Tibial nerve (tissue), 4 donors: ENCODE data around the gene SLC10A3. TPM values are rescaled to one million over a fixed set of nuclear protein-coding genes. Genes with fewer than 3 reads are reported as not detected.

Experiments
- DNase-seq, 2 donors: peaks; one replicate each; pipeline ENCODE4 v3.0.0-alpha.2; 2019; ENCODE audit warnings: low spot score in 2 of 2
- H3K27ac ChIP-seq, 4 donors: fragments of 200-600 bp; sonication (generic) in 3 of 4; one replicate each; pipeline ENCODE4 v1.5.1; 2017 to 2019; ENCODE audit warnings: mild to moderate bottlenecking in 1 of 4
- H3K27me3 ChIP-seq, 2 donors: fragments of 200-600 bp; sonication (generic) in 1 of 2; one replicate each; pipeline versions ENCODE4 v1.5.1 to v1.6.0; 2017 to 2019
- H3K36me3 ChIP-seq, 3 donors: fragments of 200-600 bp; sonication (generic); one replicate each; pipeline ENCODE4 v1.5.1; 2018 to 2019
- H3K4me1 ChIP-seq, 4 donors: fragments of 200-600 bp; sonication (generic) in 3 of 4; one replicate each; pipeline ENCODE4 v1.5.1; 2017 to 2019
- H3K4me3 ChIP-seq, 4 donors: fragments of 200-600 bp; sonication (generic) in 3 of 4; one replicate each; pipeline ENCODE4 v1.5.1; 2017 to 2019; ENCODE audit warnings: mild to moderate bottlenecking in 1 of 4, moderate library complexity in 1 of 4
- H3K9me3 ChIP-seq, 4 donors: fragments of 200-600 bp; sonication (generic) in 3 of 4; one replicate each; pipeline ENCODE4 v1.5.1; 2017 to 2019
- EP300 ChIP-seq, 2 donors: sonication (generic); formaldehyde crosslinking; IDR thresholded peaks; one replicate each; pipeline ENCODE4 v1.6.1; 2017; ENCODE audit warnings: antibody characterized with exemption in 2 of 2, mild to moderate bottlenecking in 1 of 2
- POLR2A ChIP-seq, 2 donors: fragments of 450-650 bp; IDR thresholded peaks; one replicate each; pipeline ENCODE4 v1.6.1; 2017; ENCODE audit warnings: antibody characterized with exemption in 2 of 2, mild to moderate bottlenecking in 2 of 2, moderate library complexity in 2 of 2
- WGBS, 2 donors: methylation state at CpG; one replicate each; pipeline ENCODE4 v1.1.5; 2018; 5-methylcytosine and 5-hydroxymethylcytosine counted together
- total RNA-seq, 4 donors: library from RNA; depleted of rRNA; stranded (reverse); fragments of >200 nt; gene quantifications; one replicate each; pipeline ENCODE4 v1.1.0, GENCODE V29; 2016
- TF ChIP-seq, protein P1 (sequence below), 5 experiments: fragments of 200-600 bp in 3 of 5; fragments of 450-650 bp in 2 of 5; sonication (generic) in 3 of 5; IDR thresholded peaks; one replicate each; pipeline ENCODE4 v1.5.1; 2016 to 2019; ENCODE audit warnings: antibody characterized with exemption in 5 of 5, mild to moderate bottlenecking in 3 of 5, moderate library complexity in 2 of 5

Gene SLC10A3
- total RNA-seq, 4 donors from 2014 or later = 17.8 to 40.6 (median 27.0) TPM

DNA sequence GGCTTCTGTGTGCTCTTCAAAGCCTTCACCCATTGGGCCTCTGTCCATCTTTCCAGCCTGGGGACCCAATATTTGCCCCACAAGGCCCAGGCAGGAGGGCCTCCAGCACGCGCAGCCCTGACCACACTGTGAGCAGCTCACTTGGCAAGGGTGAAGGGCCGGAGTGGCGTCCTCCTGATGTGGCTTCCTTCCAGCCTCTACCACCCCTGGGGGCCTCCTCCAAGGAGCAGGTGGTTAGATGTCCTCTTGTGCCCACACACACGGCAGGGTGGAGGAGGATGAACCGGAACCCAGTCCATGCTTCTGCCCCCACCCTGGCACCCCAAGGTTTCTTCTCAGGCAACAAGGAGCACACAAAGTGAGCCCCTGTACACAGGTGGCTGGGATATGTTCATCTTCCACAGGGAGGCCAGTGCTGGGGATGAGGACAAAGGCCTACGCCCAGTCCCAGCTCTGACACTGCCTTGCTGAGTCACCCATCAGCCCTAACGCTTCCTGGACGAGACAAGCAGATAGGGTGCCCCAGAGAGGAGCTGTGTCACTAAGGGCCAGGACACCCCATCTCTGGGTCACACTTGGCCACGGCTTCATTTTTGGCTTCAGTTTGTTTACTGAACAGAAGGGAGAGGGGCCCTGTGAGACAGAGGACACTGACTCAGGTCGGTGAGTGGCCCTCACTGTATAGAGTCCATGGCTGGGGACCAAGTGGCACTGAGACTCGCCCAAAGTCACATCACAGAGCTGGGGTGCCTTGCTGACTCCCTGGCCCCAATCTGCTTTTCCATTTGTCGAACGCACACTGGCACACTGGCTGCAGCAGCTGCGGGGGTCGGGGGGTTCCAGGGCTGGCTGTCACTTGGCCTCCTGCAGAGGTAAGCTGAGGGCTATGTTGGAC, 5.9 kb downstream of the SLC10A3 start:
- Histone ChIP-seq H3K36me3 (peaks cover 0 to 26% (median 0%) of the 10 kb centered on the region in 3 donors), H3K4me1 (peaks cover 0 to 40% (median 8%) of the 10 kb centered on the region in 4 donors), H3K4me3 (no peak overlapping the region), H3K27me3 (no peaks in the 10 kb centered on the region), H3K27ac (peak overlapping the region in 2 of 4 donors; percentile 20 to 67), H3K9me3 (no peaks in the 10 kb centered on the region)
- 82 to 83% methylated on average over 4 to 16 of the region's 16 CpGs for WGBS, 2 donors
- no peak for TF ChIP-seq POLR2A (IDR thresholded peaks at IDR 0.05)
- TF ChIP-seq EP300 (IDR thresholded peaks at IDR 0.05) = no peak
- TF ChIP-seq, protein P1, sequence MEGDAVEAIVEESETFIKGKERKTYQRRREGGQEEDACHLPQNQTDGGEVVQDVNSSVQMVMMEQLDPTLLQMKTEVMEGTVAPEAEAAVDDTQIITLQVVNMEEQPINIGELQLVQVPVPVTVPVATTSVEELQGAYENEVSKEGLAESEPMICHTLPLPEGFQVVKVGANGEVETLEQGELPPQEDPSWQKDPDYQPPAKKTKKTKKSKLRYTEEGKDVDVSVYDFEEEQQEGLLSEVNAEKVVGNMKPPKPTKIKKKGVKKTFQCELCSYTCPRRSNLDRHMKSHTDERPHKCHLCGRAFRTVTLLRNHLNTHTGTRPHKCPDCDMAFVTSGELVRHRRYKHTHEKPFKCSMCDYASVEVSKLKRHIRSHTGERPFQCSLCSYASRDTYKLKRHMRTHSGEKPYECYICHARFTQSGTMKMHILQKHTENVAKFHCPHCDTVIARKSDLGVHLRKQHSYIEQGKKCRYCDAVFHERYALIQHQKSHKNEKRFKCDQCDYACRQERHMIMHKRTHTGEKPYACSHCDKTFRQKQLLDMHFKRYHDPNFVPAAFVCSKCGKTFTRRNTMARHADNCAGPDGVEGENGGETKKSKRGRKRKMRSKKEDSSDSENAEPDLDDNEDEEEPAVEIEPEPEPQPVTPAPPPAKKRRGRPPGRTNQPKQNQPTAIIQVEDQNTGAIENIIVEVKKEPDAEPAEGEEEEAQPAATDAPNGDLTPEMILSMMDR (IDR thresholded peaks at IDR 0.05) = no peak
- DNase-seq = no peak

DNA sequence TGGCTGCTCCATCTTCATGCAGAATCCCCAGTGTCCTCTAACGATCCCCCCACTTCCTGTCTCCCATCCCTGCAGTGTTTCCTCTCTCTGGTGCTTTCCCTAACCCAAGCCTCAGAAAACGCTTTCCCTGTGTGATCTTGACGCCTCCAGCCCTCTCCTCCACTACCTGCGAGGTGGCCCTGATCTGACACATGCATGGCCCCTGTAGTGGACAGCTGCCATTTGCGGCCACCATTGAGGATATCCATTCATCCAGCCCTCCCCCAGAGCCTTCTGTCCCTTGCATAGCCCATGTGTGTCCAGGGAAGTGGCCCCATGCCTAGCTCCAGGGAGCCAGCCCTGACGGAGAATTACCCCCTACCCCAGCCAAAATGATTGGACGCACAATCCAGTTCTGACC, 7.1 kb downstream of the SLC10A3 start:
- Histone ChIP-seq H3K36me3 (peaks cover 0 to 22% (median 0%) of the 10 kb centered on the region in 3 donors), H3K4me1 (peaks cover 0 to 31% (median 8%) of the 10 kb centered on the region in 4 donors), H3K27ac (no peak overlapping the region), H3K9me3 (no peaks in the 10 kb centered on the region), H3K27me3 (no peaks in the 10 kb centered on the region), H3K4me3 (no peak overlapping the region)
- 75 to 78% methylated on average over 6 to 7 of the region's 7 CpGs for WGBS, 2 donors
- no peak for TF ChIP-seq EP300 (IDR thresholded peaks at IDR 0.05)
- TF ChIP-seq, protein P1 (IDR thresholded peaks at IDR 0.05) = no peak
- TF ChIP-seq POLR2A (IDR thresholded peaks at IDR 0.05) = no peak
- no peak for DNase-seq

DNA sequence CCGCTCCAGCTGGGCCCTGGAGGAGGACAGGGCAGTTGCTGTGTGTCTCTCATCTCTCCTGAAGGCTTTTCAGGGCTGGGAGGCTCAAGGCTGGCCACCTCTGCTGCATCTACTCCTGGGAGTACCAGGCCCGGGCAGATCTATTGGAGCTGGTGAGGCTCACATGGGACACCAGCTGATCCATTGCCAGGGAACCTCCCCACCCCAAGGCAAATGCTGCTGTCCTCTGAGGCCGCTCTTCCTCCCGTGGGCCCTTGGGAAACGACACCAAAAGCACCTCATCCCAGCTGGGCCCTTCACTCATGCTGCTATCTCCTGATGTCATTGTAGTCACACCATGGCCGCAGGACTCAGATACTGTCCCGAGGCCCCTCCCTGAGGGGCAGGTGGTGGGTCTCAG, 7.6 kb downstream of the SLC10A3 start:
- WGBS, 2 donors = 60 to 82% methylated on average over 1 to 7 of the region's 7 CpGs

DNA sequence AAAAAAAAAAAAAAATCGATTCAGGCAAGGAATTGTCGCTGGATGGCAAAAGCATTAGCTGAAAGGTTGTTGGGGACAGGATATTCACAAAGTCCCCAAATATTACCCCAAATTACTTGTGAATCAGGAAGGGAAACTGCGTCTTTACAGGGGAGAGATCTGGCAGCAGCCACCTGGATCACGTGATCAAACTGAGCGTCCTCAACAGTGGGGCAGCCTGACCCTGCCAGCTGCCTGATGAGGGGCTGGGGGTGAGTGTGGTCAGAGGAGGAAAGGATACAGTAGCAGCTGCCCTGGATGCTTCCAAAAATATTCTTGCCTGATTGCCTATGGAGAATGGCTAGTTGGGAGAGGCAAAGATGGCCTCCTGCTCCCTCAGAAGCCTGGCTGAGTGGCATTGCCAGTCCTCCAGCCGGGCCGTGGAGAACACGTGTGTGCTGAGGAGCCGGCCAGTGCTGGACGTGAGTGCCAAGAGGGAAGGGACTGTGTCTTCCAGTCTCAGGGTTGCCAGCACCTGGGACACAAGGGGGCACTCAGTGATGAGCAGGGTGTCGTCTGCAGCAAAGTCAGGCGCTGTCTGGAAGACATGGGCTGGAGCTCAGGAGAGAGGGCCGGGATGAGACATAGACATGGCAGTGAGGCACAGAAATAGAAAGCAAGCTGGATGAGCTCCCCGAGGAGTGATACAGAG, 8.4 kb downstream of the SLC10A3 start:
- Histone ChIP-seq H3K36me3 (peaks cover 0 to 14% (median 0%) of the 10 kb centered on the region in 3 donors), H3K9me3 (no peaks in the 10 kb centered on the region), H3K4me1 (peaks cover 0 to 32% (median 8%) of the 10 kb centered on the region in 4 donors), H3K27ac (no peak overlapping the region), H3K27me3 (no peaks in the 10 kb centered on the region), H3K4me3 (no peak overlapping the region)
- TF ChIP-seq POLR2A (IDR thresholded peaks at IDR 0.05) (no peak), EP300 (IDR thresholded peaks at IDR 0.05) (no peak)
- TF ChIP-seq, protein P1 (IDR thresholded peaks at IDR 0.05) = no peak
- 77 to 88% methylated on average over 6 to 14 of the region's 14 CpGs for WGBS, 2 donors
- DNase-seq = no peak

More for the DNA sequence above, 7.6 kb downstream of the SLC10A3 start:
- DNase-seq = no peak
- Histone ChIP-seq H3K27ac (no peak overlapping the region), H3K4me3 (no peak overlapping the region), H3K4me1 (peaks cover 0 to 34% (median 8%) of the 10 kb centered on the region in 4 donors), H3K9me3 (no peaks in the 10 kb centered on the region), H3K27me3 (no peaks in the 10 kb centered on the region), H3K36me3 (peaks cover 0 to 17% (median 0%) of the 10 kb centered on the region in 3 donors)
- TF ChIP-seq EP300 (IDR thresholded peaks at IDR 0.05) (no peak), POLR2A (IDR thresholded peaks at IDR 0.05) (no peak)
- TF ChIP-seq, protein P1 (IDR thresholded peaks at IDR 0.05) = no peak
